ELF-1 (cell line): ENCODE measurements around the gene TAF4B.
A peak's percentile ranks its signal among the peaks of the same experiment; 100 is the strongest.
"Not testable (repeated sequence)": the region's sequence is repeated elsewhere in the genome, so short reads cannot be mapped to it uniquely, and the experiment has no call there.

Experiments
- DNase-seq: peaks from one replicate; pipeline ENCODE4 v3.0.0-alpha.2; 2016; ENCODE audit warnings: low read depth, low spot score

The TAF4B gene

GRCh38 chr18:26226229-26227050 lies at the start of gene TAF4B:
TAF4B (plus strand) TSS chr18:26226445; CDS start chr18:26226934, 489 bp downstream.
- peak; percentile 97 for DNase-seq

- no peak for DNase-seq
Observed at GRCh38 chr18:26181343-26181826, 44.9 kb upstream of the TAF4B start.

- DNase-seq: no peak
Observed at GRCh38 chr18:26183395-26184112, 42.7 kb upstream of the TAF4B start.

- no peak for DNase-seq
Observed at GRCh38 chr18:26185267-26185666, 41.0 kb upstream of the TAF4B start.

- no peak for DNase-seq
Observed at GRCh38 chr18:26190506-26190905, 35.7 kb upstream of the TAF4B start.

GRCh38 chr18:26192233-26192632 lies 34.0 kb upstream of the TAF4B start:
- no peak for DNase-seq

GRCh38 chr18:26196605-26197004 lies 29.6 kb upstream of the TAF4B start:
- no peak for DNase-seq

- not testable (repeated sequence) for DNase-seq
Observed at GRCh38 chr18:26202001-26202400, 24.2 kb upstream of the TAF4B start.

GRCh38 chr18:26205318-26205717 lies 20.9 kb upstream of the TAF4B start:
- DNase-seq: no peak

- DNase-seq: no peak
Observed at GRCh38 chr18:26206488-26206887, 19.8 kb upstream of the TAF4B start.

- no peak for DNase-seq
Observed at GRCh38 chr18:26207937-26208336, 18.3 kb upstream of the TAF4B start.

- DNase-seq: no peak
Observed at GRCh38 chr18:26208977-26209376, 17.3 kb upstream of the TAF4B start.

GRCh38 chr18:26210147-26210546 lies 16.1 kb upstream of the TAF4B start:
- DNase-seq: no peak

GRCh38 chr18:26215247-26215970 lies 10.8 kb upstream of the TAF4B start:
- DNase-seq: no peak

- DNase-seq: peak; percentile 17
Observed at GRCh38 chr18:26225022-26225693, 1.1 kb upstream of the TAF4B start.

GRCh38 chr18:26225915-26226228 lies 373 bp upstream of the TAF4B start:
- no peak for DNase-seq

GRCh38 chr18:26227051-26227670 lies 916 bp downstream of the TAF4B start:
- DNase-seq: peak; percentile 62

- no peak for DNase-seq
Observed at GRCh38 chr18:26228562-26229260, 2.5 kb downstream of the TAF4B start.

- no peak for DNase-seq
Observed at GRCh38 chr18:26230497-26230896, 4.3 kb downstream of the TAF4B start.

- DNase-seq: peak; percentile 91
Observed at GRCh38 chr18:26233208-26233607, 7.0 kb downstream of the TAF4B start.

GRCh38 chr18:26237363-26237762 lies 11.1 kb downstream of the TAF4B start:
- DNase-seq: not testable (repeated sequence)
